Lower leg skin (tissue), 4 donors: ENCODE measurements around the gene OGFR. TPM values are rescaled to one million over a fixed set of nuclear protein-coding genes. Genes with fewer than 3 reads are reported as not detected.

Experiments used
- DNase-seq, 2 donors: peaks; one replicate each; pipeline ENCODE4 v3.0.0-alpha.2; 2019; ENCODE audit warnings: low spot score in 2 of 2
- H3K4me3 ChIP-seq: fragments of 200-600 bp; sonication (generic); 2 replicates; pipeline ENCODE4 v1.5.1; 2017; ENCODE audit warnings: mild to moderate bottlenecking, low read depth; ENCODE audit not compliant: poor library complexity, severe bottlenecking
- POLR2A ChIP-seq, 2 donors: fragments of 450-650 bp; IDR thresholded peaks; one replicate each; pipeline ENCODE4 v1.6.1; 2016 to 2017; ENCODE audit warnings: antibody characterized with exemption in 2 of 2, mild to moderate bottlenecking in 1 of 2, moderate library complexity in 1 of 2
- WGBS, 2 donors: methylation state at CpG; one replicate each; pipeline ENCODE4 v1.1.5; 2018; 5-methylcytosine and 5-hydroxymethylcytosine counted together
- intact Hi-C: fragments of 100-400 bp; cut with DNase I; formaldehyde crosslinking; loops from one replicate; pipeline ENCODE4 v1.15.0; 2023; ENCODE audit warnings: low total_unique reads
- total RNA-seq, 4 donors: library from RNA; depleted of rRNA; stranded (reverse); fragments of >200 nt; gene quantifications; one replicate each; pipeline ENCODE4 v1.1.0, GENCODE V29; 2016
- TF ChIP-seq, protein P1 (sequence below), 3 donors: fragments of 450-650 bp; IDR thresholded peaks; one replicate each; pipeline ENCODE4 v1.5.1; 2016; ENCODE audit warnings: antibody characterized with exemption in 3 of 3, mild to moderate bottlenecking in 3 of 3, moderate library complexity in 2 of 3

Gene OGFR
- total RNA-seq, 4 donors from 2014 or later: 50.3 to 76.9 (median 58.5) TPM

DNA sequence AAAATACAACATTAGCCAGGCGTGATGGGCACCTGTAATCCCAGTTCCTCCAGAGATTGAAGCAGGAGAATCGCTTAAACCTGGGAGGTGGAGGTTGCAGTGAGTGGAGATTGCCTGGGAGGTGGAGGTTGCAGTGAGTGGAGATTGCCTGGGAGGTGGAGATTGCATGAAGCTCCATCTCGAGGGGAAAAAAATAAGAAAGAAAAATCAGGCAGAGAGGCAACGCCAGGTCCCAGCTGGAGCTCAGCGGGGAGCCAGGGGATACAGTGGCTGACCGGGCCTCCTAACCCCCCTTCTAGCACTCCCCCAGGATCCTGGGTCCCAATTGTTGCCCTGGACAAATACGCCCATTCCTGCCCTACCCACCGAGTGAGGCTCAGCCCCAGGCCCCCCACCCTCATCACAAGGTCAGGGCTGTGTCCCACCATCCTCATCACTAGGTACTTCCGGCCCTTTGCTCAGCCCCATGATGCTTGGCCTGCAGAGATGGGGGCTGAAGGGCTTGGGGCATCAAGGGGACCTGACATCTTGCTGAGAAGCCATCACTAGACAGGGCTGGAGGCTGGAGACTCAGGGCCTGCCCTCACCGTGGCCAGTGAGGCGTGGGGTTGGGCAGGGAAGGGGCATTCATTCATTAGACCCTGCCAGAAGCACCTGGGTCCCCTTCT is 1.9 kb downstream of the OGFR start:
- intact Hi-C loops: loop anchor here (5.0 to 10.0 kb wide), 3 partner anchors 139 to 402 kb away; partner anchors contain the start of gene CABLES2
- H3K4me3 ChIP-seq: no peak overlapping the region
- 68 to 79% methylated on average over 11 of the region's 11 CpGs for WGBS, 2 donors
- TF ChIP-seq POLR2A (IDR thresholded peaks at IDR 0.05): no peak
- TF ChIP-seq, protein P1, sequence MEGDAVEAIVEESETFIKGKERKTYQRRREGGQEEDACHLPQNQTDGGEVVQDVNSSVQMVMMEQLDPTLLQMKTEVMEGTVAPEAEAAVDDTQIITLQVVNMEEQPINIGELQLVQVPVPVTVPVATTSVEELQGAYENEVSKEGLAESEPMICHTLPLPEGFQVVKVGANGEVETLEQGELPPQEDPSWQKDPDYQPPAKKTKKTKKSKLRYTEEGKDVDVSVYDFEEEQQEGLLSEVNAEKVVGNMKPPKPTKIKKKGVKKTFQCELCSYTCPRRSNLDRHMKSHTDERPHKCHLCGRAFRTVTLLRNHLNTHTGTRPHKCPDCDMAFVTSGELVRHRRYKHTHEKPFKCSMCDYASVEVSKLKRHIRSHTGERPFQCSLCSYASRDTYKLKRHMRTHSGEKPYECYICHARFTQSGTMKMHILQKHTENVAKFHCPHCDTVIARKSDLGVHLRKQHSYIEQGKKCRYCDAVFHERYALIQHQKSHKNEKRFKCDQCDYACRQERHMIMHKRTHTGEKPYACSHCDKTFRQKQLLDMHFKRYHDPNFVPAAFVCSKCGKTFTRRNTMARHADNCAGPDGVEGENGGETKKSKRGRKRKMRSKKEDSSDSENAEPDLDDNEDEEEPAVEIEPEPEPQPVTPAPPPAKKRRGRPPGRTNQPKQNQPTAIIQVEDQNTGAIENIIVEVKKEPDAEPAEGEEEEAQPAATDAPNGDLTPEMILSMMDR (IDR thresholded peaks at IDR 0.05): no peak
- DNase-seq: no peak

DNA sequence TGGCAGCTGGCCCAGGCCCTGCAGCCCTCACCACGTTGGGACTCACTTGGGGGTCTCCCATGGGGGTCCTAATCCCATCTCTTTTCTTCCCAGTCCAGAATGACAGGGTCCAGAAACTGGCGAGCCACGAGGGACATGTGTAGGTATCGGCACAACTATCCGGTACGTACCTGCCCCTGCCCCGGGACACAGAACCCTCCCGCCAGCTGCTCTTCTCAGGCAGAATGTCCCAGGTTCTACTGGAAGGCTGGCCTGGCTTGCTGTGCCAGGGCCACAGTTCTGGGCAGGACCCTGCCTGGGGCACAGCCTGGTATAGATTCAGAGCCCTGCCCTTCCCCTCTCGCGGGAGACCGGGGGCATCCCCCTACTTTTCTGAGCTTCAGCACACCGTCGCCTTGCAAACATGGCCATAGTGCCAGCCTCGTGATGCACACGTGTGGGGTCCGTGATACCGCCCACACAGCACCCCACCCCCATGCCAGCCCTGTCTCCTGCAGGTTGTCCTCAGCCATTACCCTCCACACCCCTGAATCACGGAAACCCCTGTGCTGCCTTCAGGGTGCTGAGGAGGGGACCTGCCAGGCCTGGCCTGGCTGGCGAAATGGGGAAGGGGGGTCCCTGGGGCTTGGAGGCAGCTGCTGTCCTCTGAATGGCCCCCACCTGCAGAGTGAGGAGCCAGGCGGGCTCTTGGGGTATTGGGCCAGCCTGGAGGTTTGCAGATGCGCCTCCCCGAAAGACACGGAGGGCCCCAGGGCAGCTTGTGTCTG is 3.0 kb downstream of the OGFR start:
- no peak for TF ChIP-seq POLR2A (IDR thresholded peaks at IDR 0.05)
- TF ChIP-seq, protein P1 (IDR thresholded peaks at IDR 0.05): no peak
- intact Hi-C loops: loop anchor here (5.0 to 10.0 kb wide), 3 partner anchors 140 to 403 kb away; partner anchors contain the start of gene CABLES2
- no peak overlapping the region for H3K4me3 ChIP-seq
- WGBS, 2 donors: 70 to 72% methylated on average over 22 to 23 of the region's 23 CpGs
- no peak for DNase-seq

DNA sequence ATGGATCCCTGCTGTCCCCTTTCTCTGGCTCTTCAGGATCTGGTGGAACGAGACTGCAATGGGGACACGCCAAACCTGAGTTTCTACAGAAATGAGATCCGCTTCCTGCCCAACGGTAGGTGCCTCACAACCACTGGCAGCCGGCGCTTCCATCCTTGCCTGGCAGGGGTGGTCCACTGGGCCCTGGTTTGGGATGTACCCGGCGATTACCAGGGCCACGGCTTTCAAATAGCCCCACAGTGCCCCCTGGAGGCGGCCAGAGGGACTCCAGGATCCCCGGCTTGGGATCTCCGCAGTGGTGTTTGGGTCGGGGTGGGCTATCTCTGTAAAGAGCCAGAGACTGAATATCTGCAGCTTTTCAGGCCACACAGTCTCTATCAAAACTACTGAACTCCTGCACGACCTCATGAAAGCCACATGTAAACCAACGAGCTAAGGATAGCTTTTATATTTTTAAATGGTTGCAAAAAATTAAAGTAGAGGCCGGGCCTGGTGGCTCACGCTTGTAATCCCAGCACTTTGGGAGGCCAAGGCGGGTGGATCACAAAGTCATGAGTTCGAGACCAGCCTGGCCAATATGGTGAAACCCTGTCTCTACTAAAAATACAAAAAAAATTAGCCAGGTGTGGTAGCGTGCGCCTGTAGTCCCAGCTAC is 3.7 kb downstream of the OGFR start:
- no peak for TF ChIP-seq POLR2A (IDR thresholded peaks at IDR 0.05)
- TF ChIP-seq, protein P1 (IDR thresholded peaks at IDR 0.05): peak in 1 of 3 donors; percentile 46
- DNase-seq: peak in 1 of 2 donors; percentile 94
- H3K4me3 ChIP-seq: no peak overlapping the region
- intact Hi-C loops: loop anchor here (5.0 to 10.0 kb wide), 3 partner anchors 141 to 404 kb away; partner anchors contain the start of gene CABLES2
- WGBS, 2 donors: 37 to 58% methylated on average over 15 to 20 of the region's 21 CpGs

DNA sequence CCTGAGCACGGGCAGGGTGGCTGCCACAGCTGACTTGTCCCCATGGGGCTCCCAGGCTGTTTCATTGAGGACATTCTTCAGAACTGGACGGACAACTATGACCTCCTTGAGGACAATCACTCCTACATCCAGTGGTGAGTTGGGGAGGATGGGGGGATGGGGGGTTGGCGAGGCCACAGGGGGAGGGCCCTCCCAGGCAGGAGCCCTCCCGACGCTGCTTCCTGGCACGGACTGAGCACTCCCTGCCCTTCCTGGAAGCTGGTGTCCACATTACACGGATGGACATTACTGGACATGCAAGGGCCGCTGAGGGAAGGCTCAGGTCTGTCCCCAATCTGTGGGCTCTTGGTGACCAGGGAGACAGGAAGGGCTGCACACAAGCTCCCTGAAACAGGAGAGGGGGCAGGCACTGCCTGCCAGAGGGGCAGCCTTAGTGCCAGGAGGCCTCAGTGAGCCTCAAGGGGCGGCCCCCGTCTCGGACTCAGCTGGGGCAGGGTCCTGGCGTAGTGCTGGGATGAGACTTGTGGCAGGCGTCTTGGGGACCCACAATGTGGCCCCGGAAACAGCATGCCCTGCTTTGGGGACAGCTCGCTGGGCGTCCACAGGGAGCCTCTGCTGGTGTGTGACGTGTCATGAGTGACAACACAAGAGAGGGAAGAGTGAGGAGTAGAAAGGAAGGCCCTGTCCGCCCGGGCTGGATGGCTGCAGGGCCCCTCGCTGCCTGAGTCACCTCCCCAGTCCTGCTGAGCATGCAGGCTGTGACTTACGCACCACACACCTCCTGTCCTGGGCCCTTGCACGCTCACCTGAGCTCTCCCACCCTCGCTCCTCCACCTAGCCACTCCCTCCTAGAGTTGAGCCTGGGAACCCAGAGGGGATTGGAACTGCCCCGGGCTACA is 5.1 kb downstream of the OGFR start:
- TF ChIP-seq, protein P1 (IDR thresholded peaks at IDR 0.05): no peak
- TF ChIP-seq POLR2A (IDR thresholded peaks at IDR 0.05): no peak
- DNase-seq: no peak
- WGBS, 2 donors: 90 to 95% methylated on average over 19 to 21 of the region's 24 CpGs
- intact Hi-C loops: loop anchor here (5.0 to 10.0 kb wide), 4 partner anchors 142 to 505 kb away; partner anchors contain the start of genes ADRM1 and CABLES2
- H3K4me3 ChIP-seq: no peak overlapping the region

DNA sequence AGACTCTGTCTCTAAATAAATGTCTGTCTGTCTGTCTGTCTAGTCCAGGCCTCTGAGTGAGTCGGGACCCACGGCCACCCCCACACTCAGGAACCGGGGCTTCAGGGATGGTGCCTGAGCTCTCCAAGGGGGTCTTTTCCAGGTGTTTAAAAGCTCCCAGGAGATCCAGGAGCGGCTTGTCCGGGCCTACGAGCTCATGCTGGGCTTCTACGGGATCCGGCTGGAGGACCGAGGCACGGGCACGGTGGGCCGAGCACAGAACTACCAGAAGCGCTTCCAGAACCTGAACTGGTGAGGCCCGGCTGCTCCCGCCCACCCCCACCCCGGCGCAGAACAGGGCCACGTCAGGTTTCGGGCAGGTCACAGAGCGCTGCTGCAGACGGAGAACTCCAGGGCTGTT is 6.7 kb downstream of the OGFR start:
- TF ChIP-seq, protein P1 (IDR thresholded peaks at IDR 0.05): no peak
- TF ChIP-seq POLR2A (IDR thresholded peaks at IDR 0.05): no peak
- 88 to 94% methylated on average over 17 to 20 of the region's 21 CpGs for WGBS, 2 donors
- H3K4me3 ChIP-seq: no peak overlapping the region
- intact Hi-C loops: loop anchor here (10.0 kb wide), 1 partner anchor 507 kb away; the partner anchor contains the start of gene ADRM1
- DNase-seq: no peak
